Activated CD8-positive, alpha-beta T cell treated with anti-CD3 and anti-CD28 coated beads for 36 hours (primary cell): ENCODE results near the gene PTBP1. TPM values are rescaled to one million over a fixed set of nuclear protein-coding genes. Genes with fewer than 3 reads are reported as not detected.

Experiments used
- ATAC-seq: fragments of 200-7000 bp; cut with Tn5 transposase; one replicate; pipeline ENCODE4 v1.10.0; 2021; ENCODE audit warnings: mild to moderate bottlenecking, moderate library complexity
- CTCF ChIA-PET: fragments of 350-600 bp; sonication (Branson Sonifier 250); formaldehyde crosslinking; loops from one replicate; lab custom pipeline; 2021; ENCODE audit warnings: antibody characterized with exemption; lab: Charles Lee
- POLR2A ChIA-PET: fragments of 350-600 bp; sonication (Branson Sonifier 250); formaldehyde crosslinking; loops from one replicate; lab custom pipeline; 2021; ENCODE audit warnings: antibody characterized with exemption; lab: Charles Lee
- DNase-seq: peaks from one replicate; pipeline ENCODE4 v3.0.0-alpha.2; 2020
- H3K27ac Mint-ChIP-seq: one replicate; pipeline ENCODE4 v1.8.0; 2021; ENCODE audit warnings: mild to moderate bottlenecking, mixed read lengths
- H3K27me3 Mint-ChIP-seq: one replicate; pipeline ENCODE4 v1.8.0; 2021; ENCODE audit warnings: mixed read lengths
- H3K36me3 Mint-ChIP-seq: one replicate; pipeline ENCODE4 v1.8.0; 2021; ENCODE audit warnings: low read depth, mixed read lengths
- H3K4me1 Mint-ChIP-seq: one replicate; pipeline ENCODE4 v1.8.0; 2021; ENCODE audit warnings: low read depth, mixed read lengths
- H3K4me3 Mint-ChIP-seq: one replicate; pipeline ENCODE4 v1.8.0; 2021; ENCODE audit warnings: mild to moderate bottlenecking, moderate library complexity, mixed read lengths
- H3K9me3 Mint-ChIP-seq: one replicate; pipeline ENCODE4 v1.8.0; 2021; ENCODE audit warnings: mixed read lengths
- intact Hi-C: fragments of 100-400 bp; cut with micrococcal nuclease; formaldehyde crosslinking; loops from one replicate; pipeline ENCODE4 v1.10.0; 2022
- total RNA-seq, 2 experiments: library from RNA; stranded (reverse); gene quantifications; one replicate each; pipeline ENCODE4 v1.2.3, GENCODE V29; 2021
- TF ChIP-seq, protein P1 (sequence below): fragments of 200-600 bp; IDR thresholded peaks from one replicate; pipeline ENCODE4 v1.8.0; 2022; ENCODE audit warnings: antibody characterized with exemption, mild to moderate bottlenecking

The PTBP1 gene
- total RNA-seq, 2 experiments from 2014 or later: 581 to 582 TPM

- TF ChIP-seq, protein P1, sequence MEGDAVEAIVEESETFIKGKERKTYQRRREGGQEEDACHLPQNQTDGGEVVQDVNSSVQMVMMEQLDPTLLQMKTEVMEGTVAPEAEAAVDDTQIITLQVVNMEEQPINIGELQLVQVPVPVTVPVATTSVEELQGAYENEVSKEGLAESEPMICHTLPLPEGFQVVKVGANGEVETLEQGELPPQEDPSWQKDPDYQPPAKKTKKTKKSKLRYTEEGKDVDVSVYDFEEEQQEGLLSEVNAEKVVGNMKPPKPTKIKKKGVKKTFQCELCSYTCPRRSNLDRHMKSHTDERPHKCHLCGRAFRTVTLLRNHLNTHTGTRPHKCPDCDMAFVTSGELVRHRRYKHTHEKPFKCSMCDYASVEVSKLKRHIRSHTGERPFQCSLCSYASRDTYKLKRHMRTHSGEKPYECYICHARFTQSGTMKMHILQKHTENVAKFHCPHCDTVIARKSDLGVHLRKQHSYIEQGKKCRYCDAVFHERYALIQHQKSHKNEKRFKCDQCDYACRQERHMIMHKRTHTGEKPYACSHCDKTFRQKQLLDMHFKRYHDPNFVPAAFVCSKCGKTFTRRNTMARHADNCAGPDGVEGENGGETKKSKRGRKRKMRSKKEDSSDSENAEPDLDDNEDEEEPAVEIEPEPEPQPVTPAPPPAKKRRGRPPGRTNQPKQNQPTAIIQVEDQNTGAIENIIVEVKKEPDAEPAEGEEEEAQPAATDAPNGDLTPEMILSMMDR: no peak
- no peak within 1 kb of the TSS for H3K27ac Mint-ChIP-seq
- peaks cover under 1% of the 10 kb centered on the region for H3K36me3 Mint-ChIP-seq
- peaks cover 10% of the 10 kb centered on the region for H3K27me3 Mint-ChIP-seq
- H3K9me3 Mint-ChIP-seq: no peaks in the 10 kb centered on the region
- POLR2A ChIA-PET: interaction anchor here (0.6 kb wide), 1 partner anchor 32 kb away, joined by 3 read pairs; no protein-coding TSS in a partner anchor
- H3K4me1 Mint-ChIP-seq: no peaks in the 10 kb centered on the region
- intact Hi-C loops: no loop called here
- H3K4me3 Mint-ChIP-seq: no peak within 1 kb of the TSS
- no peak for DNase-seq
- CTCF ChIA-PET: no interaction called here
- ATAC-seq: peak; percentile 10
These were observed 24.7 kb downstream of the PTBP1 start, which contains the start of gene PLPPR3 for GRCh38 chr19:821825-822503. PLPPR3 (minus strand) TSS chr19:821955; CDS start chr19:821559, 396 bp downstream.

DNA sequence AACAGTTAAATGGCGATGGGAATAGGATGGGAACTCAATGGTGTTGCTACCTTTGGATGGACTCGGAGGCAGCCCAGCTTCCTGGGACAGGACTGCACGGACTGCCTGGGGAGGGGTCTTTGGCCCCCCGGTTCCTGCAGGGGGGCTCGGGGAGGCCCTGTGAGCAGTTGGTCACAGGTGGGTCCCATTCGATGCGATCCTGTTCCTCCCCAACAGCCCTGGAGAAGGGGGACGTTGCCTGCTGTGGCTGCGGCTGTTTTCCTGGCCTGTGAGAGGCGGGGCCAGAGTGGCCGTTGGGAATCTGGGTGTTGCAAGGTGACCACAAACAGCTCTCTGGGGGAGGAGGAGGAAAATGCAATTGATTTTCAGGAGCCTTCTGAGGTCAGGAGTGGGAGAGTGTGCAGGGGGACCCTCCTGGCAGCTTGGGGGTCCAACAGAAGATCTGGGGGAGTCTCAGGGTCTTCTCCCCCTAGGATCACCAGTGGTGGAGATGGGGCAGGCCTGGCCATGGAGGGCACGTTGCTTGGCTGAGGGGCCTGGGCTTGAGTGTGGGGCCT is 26.4 kb downstream of the PTBP1 start:
- intact Hi-C loops: no loop called here
- Mint-ChIP-seq H3K4me1 (no peaks in the 10 kb centered on the region), H3K27ac (no peak overlapping the region), H3K36me3 (no peaks in the 10 kb centered on the region), H3K9me3 (no peaks in the 10 kb centered on the region), H3K4me3 (no peak overlapping the region), H3K27me3 (peaks cover 10% of the 10 kb centered on the region)
- ChIA-PET POLR2A (interaction anchor here (1.1 kb wide), 1 partner anchor 20 kb away, joined by 3 read pairs; no protein-coding TSS in a partner anchor), CTCF (no interaction called here)
- TF ChIP-seq, protein P1: no peak
- ATAC-seq (no peak), DNase-seq (no peak)

- no peak for DNase-seq
- H3K36me3 Mint-ChIP-seq: no peaks in the 10 kb centered on the region
- H3K4me1 Mint-ChIP-seq: no peaks in the 10 kb centered on the region
- ChIA-PET POLR2A (interaction anchor here (0.7 to 1.1 kb wide), 2 partner anchors 21 to 22 kb away, joined by 3 read pairs; no protein-coding TSS in a partner anchor), CTCF (no interaction called here)
- intact Hi-C loops: no loop called here
- ATAC-seq: no peak
- no peak overlapping the region for H3K27ac Mint-ChIP-seq
- TF ChIP-seq, protein P1: no peak
- peaks cover 10% of the 10 kb centered on the region for H3K27me3 Mint-ChIP-seq
- H3K4me3 Mint-ChIP-seq: no peak overlapping the region
- no peaks in the 10 kb centered on the region for H3K9me3 Mint-ChIP-seq
These were observed 27.6 kb downstream of the PTBP1 start for GRCh38 chr19:824885-825284.

- Mint-ChIP-seq H3K9me3 (no peaks in the 10 kb centered on the region), H3K4me1 (no peaks in the 10 kb centered on the region), H3K4me3 (no peak overlapping the region), H3K36me3 (no peaks in the 10 kb centered on the region), H3K27me3 (peaks cover 10% of the 10 kb centered on the region), H3K27ac (no peak overlapping the region)
- intact Hi-C loops: no loop called here
- ATAC-seq (no peak), DNase-seq (no peak)
- POLR2A ChIA-PET: interaction anchor here (1.0 kb wide), 1 partner anchor 24 kb away, joined by 4 read pairs; no protein-coding TSS in a partner anchor
- TF ChIP-seq, protein P1: no peak
- CTCF ChIA-PET: no interaction called here
These were observed 28.8 kb downstream of the PTBP1 start for GRCh38 chr19:825897-826644.
